NB4 (cell line): ENCODE measurements around the gene ASIC1.
A peak's percentile ranks its signal among the peaks of the same experiment; 100 is the strongest.

Experiments
- DNase-seq: peaks from one replicate; pipeline ENCODE4 v3.0.0; 2010; ENCODE audit warnings: low read depth
- H3K4me3 ChIP-seq: one replicate; pipeline ENCODE4 v1.5.1; 2011; ENCODE audit warnings: mild to moderate bottlenecking, low read depth, low read length, moderate library complexity
- MYC ChIP-seq: IDR thresholded peaks from 2 replicates; pipeline ENCODE4 v1.6.1; 2011; ENCODE audit warnings: low read depth, low read length
- POLR2A ChIP-seq: IDR thresholded peaks from 2 replicates; pipeline ENCODE4 v1.6.1; 2011; ENCODE audit warnings: mild to moderate bottlenecking; ENCODE audit not compliant: insufficient read length; ENCODE audit errors: extremely low read depth
- TF ChIP-seq, protein P1 (sequence below): IDR thresholded peaks from one replicate; pipeline ENCODE4 v1.5.1; 2012; ENCODE audit warnings: low read depth, low read length
- TF ChIP-seq, protein P2 (sequence below): IDR thresholded peaks from 2 replicates; pipeline ENCODE4 v1.6.1; 2011; ENCODE audit warnings: low read depth, low read length

Gene ASIC1

GRCh38 chr12:50060120-50060468, 2.7 kb downstream of the ASIC1 start:
- peak overlapping the region; percentile 6 for H3K4me3 ChIP-seq
- DNase-seq = no peak
- TF ChIP-seq, protein P1, sequence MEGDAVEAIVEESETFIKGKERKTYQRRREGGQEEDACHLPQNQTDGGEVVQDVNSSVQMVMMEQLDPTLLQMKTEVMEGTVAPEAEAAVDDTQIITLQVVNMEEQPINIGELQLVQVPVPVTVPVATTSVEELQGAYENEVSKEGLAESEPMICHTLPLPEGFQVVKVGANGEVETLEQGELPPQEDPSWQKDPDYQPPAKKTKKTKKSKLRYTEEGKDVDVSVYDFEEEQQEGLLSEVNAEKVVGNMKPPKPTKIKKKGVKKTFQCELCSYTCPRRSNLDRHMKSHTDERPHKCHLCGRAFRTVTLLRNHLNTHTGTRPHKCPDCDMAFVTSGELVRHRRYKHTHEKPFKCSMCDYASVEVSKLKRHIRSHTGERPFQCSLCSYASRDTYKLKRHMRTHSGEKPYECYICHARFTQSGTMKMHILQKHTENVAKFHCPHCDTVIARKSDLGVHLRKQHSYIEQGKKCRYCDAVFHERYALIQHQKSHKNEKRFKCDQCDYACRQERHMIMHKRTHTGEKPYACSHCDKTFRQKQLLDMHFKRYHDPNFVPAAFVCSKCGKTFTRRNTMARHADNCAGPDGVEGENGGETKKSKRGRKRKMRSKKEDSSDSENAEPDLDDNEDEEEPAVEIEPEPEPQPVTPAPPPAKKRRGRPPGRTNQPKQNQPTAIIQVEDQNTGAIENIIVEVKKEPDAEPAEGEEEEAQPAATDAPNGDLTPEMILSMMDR = no peak
- TF ChIP-seq MYC = no peak
- TF ChIP-seq, protein P2, sequence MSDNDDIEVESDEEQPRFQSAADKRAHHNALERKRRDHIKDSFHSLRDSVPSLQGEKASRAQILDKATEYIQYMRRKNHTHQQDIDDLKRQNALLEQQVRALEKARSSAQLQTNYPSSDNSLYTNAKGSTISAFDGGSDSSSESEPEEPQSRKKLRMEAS = no peak
- TF ChIP-seq POLR2A = no peak

DNA sequence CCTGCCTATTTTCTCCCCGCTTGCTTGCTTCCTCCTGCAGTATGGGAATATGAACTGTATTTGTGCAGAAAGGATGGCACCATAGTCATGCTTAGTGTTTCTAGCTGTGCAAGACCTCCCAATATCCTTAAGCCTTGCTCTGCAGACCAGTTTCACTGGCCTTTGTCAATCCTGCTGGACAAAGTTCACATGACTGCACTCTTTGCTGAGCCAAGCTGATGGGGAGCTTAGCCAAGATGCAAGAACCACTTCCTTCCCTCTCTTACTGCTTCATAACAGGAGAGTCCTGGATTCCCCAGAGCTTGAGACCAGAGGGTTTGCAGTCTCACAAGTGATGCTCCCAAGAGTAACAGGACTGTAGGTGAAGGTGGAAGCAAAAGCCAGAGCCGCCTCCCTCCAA, 3.8 kb downstream of the ASIC1 start:
- no peak overlapping the region for H3K4me3 ChIP-seq
- DNase-seq = no peak
- no peak for TF ChIP-seq MYC
- no peak for TF ChIP-seq POLR2A
- TF ChIP-seq, protein P1 = no peak
- TF ChIP-seq, protein P2 = no peak

GRCh38 chr12:50061946-50062686, 4.7 kb downstream of the ASIC1 start:
- DNase-seq = peak; percentile 37
- TF ChIP-seq, protein P2 = no peak
- TF ChIP-seq POLR2A = no peak
- TF ChIP-seq, protein P1 = no peak
- TF ChIP-seq MYC = no peak
- H3K4me3 ChIP-seq = no peak overlapping the region

GRCh38 chr12:50062728-50063460, 5.5 kb downstream of the ASIC1 start:
- no peak for TF ChIP-seq POLR2A
- TF ChIP-seq, protein P1 = no peak
- TF ChIP-seq, protein P2 = no peak
- TF ChIP-seq MYC = no peak
- no peak overlapping the region for H3K4me3 ChIP-seq
- no peak for DNase-seq

- DNase-seq = no peak
- TF ChIP-seq MYC = no peak
- TF ChIP-seq, protein P2 = no peak
- TF ChIP-seq, protein P1 = no peak
- no peak for TF ChIP-seq POLR2A
Measured at GRCh38 chr12:50065726-50066310, 8.4 kb downstream of the ASIC1 start.

More at GRCh38 chr12:50065726-50066310, 8.4 kb downstream of the ASIC1 start:
- no peak overlapping the region for H3K4me3 ChIP-seq
